Left lobe of liver (tissue), 2 donors: ENCODE data around the gene ATP12A. TPM values are rescaled to one million over a fixed set of nuclear protein-coding genes. Genes with fewer than 3 reads are reported as not detected.
"Not testable (repeated sequence)": the region's sequence is repeated elsewhere in the genome, so short reads cannot be mapped to it uniquely, and the experiment has no call there.

Experiments
- ATAC-seq: fragments of 200-7000 bp; cut with Tn5 transposase; one replicate; pipeline ENCODE4 v1.9.1; 2020; ENCODE audit warnings: mild to moderate bottlenecking, moderate library complexity
- DNase-seq: peaks from one replicate; pipeline ENCODE4 v3.0.0-alpha.2; 2020; ENCODE audit warnings: low spot score
- total RNA-seq: library from RNA; stranded (reverse); gene quantifications from one replicate; pipeline ENCODE4 v1.2.1, GENCODE V29; 2021
- donor health status: DM: no; HTN: no; CAD: no; lungs with moderate emphysema.
- donor health status: DM: no; HTN: yes; CAD: no.

Gene ATP12A
- total RNA-seq, 1 donor from 2014 or later: not detected

- no peak for ATAC-seq
- no peak for DNase-seq
Measured at GRCh38 chr13:24724714-24725113, 44.5 kb downstream of the ATP12A start.

GRCh38 chr13:24725379-24725778, 45.2 kb downstream of the ATP12A start:
- no peak for DNase-seq
- no peak for ATAC-seq

- ATAC-seq: peak; percentile 100
- DNase-seq: peak; percentile 59
Measured at GRCh38 chr13:24727731-24728601, 47.8 kb downstream of the ATP12A start.

- not testable (repeated sequence) for DNase-seq, ATAC-seq
Measured at GRCh38 chr13:24730873-24731567, 50.8 kb downstream of the ATP12A start.

GRCh38 chr13:24734950-24735349, 54.7 kb downstream of the ATP12A start:
- ATAC-seq (no peak), DNase-seq (no peak)

- no peak for ATAC-seq
Measured at GRCh38 chr13:24737042-24737441, 56.8 kb downstream of the ATP12A start.

GRCh38 chr13:24738366-24738847, 58.2 kb downstream of the ATP12A start:
- DNase-seq: no peak
- ATAC-seq: no peak

More at GRCh38 chr13:24737042-24737441, 56.8 kb downstream of the ATP12A start:
- DNase-seq: no peak

- DNase-seq: no peak
Measured at GRCh38 chr13:24740014-24740890, 60.0 kb downstream of the ATP12A start.

GRCh38 chr13:24741016-24741662, 60.9 kb downstream of the ATP12A start:
- DNase-seq: no peak

More at GRCh38 chr13:24740014-24740890, 60.0 kb downstream of the ATP12A start:
- ATAC-seq: no peak

GRCh38 chr13:24741791-24742190, 61.6 kb downstream of the ATP12A start:
- DNase-seq: no peak

More at GRCh38 chr13:24741016-24741662, 60.9 kb downstream of the ATP12A start:
- ATAC-seq: no peak

GRCh38 chr13:24742294-24742693, 62.1 kb downstream of the ATP12A start:
- DNase-seq: no peak
- ATAC-seq: peak; percentile 7

More at GRCh38 chr13:24741791-24742190, 61.6 kb downstream of the ATP12A start:
- ATAC-seq: no peak

- DNase-seq: no peak
- no peak for ATAC-seq
Measured at GRCh38 chr13:24742977-24743376, 62.8 kb downstream of the ATP12A start.

GRCh38 chr13:24744247-24744646, 64.0 kb downstream of the ATP12A start:
- ATAC-seq: no peak
- DNase-seq: no peak

- ATAC-seq: no peak
- no peak for DNase-seq
Measured at GRCh38 chr13:24745516-24745860, 65.3 kb downstream of the ATP12A start.

- ATAC-seq (no peak), DNase-seq (no peak)
Measured at GRCh38 chr13:24745861-24746617, 65.8 kb downstream of the ATP12A start.

- ATAC-seq (peak; percentile 27), DNase-seq (no peak)
Measured at GRCh38 chr13:24746618-24747247, 66.5 kb downstream of the ATP12A start.

GRCh38 chr13:24747248-24748060, 67.2 kb downstream of the ATP12A start:
- ATAC-seq (peak; percentile 35), DNase-seq (no peak)

GRCh38 chr13:24748061-24748400, 67.8 kb downstream of the ATP12A start:
- ATAC-seq: no peak
- no peak for DNase-seq
